Measurements from ENCODE around the gene TMEM35B.

- TF ChIP-seq ZNF740 (CRISPR knock-in tag; IDR thresholded peaks at IDR 0.05) = no peak
- TF ChIP-seq ZNF740 (tag; IDR thresholded peaks at IDR 0.05) = no peak
- TF ChIP-seq NBN (IDR thresholded peaks at IDR 0.05; ENCODE audit: low read depth) = no peak
- no peak for TF ChIP-seq NR3C1 (CRISPR knock-in tag; IDR thresholded peaks at IDR 0.05)
- TF ChIP-seq THRA (IDR thresholded peaks at IDR 0.05) = no peak
Observed at GRCh38 chr1:34977210-34977471, 8.0 kb downstream of the TMEM35B start.
